ENCODE data around the gene ACTR3. TPM values are rescaled to one million over a fixed set of nuclear protein-coding genes. Genes with fewer than 3 reads are reported as not detected.

Gene ACTR3
- total RNA-seq, 1 experiment from 2014 or later = 340 TPM

DNA sequence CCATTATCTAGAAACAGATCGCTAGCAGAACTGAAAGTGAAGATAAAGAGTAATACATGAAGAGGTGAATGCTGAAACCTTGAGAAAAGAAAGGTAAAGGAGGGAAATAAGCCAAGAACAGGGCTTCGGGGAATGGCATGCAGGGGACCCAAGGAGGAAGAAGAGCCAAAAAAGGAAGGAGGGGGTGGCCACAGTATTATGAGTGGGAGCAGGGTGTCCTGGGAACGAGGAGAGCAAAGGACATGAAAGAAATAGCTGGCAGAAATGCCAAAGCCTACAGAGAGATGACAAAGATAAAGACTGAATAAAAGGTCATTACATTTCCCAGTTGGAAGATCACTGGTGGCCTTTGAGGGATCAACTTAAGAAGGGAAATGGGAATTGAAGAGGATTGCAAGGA is 82.9 kb downstream of the ACTR3 start:
- BruUV-seq (replicated peaks) = no TSS peak
- no peak overlapping the region for H3K4me3 Mint-ChIP-seq (ENCODE audit: unreplicated experiment)
- H3K4me3 ChIP-seq (ENCODE audit: low read depth, low read length) = no peak overlapping the region
- peaks cover 8% of the 10 kb centered on the region for H3K4me1 ChIP-seq
- H3K27ac Mint-ChIP-seq (ENCODE audit: unreplicated experiment) = no peak overlapping the region
- no peaks in the 10 kb centered on the region for H3K9me3 ChIP-seq
- H3K36me3 Mint-ChIP-seq (ENCODE audit: insufficient read depth, unreplicated experiment) = peaks cover 25% of the 10 kb centered on the region
- H3K36me3 ChIP-seq (ENCODE audit: control insufficient read depth, insufficient read depth, low read length) = no peaks in the 10 kb centered on the region
- TF ChIP-seq, protein P1, sequence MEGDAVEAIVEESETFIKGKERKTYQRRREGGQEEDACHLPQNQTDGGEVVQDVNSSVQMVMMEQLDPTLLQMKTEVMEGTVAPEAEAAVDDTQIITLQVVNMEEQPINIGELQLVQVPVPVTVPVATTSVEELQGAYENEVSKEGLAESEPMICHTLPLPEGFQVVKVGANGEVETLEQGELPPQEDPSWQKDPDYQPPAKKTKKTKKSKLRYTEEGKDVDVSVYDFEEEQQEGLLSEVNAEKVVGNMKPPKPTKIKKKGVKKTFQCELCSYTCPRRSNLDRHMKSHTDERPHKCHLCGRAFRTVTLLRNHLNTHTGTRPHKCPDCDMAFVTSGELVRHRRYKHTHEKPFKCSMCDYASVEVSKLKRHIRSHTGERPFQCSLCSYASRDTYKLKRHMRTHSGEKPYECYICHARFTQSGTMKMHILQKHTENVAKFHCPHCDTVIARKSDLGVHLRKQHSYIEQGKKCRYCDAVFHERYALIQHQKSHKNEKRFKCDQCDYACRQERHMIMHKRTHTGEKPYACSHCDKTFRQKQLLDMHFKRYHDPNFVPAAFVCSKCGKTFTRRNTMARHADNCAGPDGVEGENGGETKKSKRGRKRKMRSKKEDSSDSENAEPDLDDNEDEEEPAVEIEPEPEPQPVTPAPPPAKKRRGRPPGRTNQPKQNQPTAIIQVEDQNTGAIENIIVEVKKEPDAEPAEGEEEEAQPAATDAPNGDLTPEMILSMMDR (IDR thresholded peaks at IDR 0.05; ENCODE audit: insufficient read depth in 1 of 2, low read depth in 1 of 2, low read length in 1 of 2, severe bottlenecking in 1 of 2, unreplicated experiment in 1 of 2) = no peak
- H3K4me1 Mint-ChIP-seq (ENCODE audit: low read depth, unreplicated experiment) = peaks cover 6% of the 10 kb centered on the region
- intact Hi-C loops (cut with micrococcal nuclease; ENCODE audit: unreplicated experiment) = no loop called here
- H3K27me3 ChIP-seq (replicated peaks; ENCODE audit: control insufficient read depth, insufficient read depth, low read length) = no peaks in the 10 kb centered on the region
- DNase-seq = no peak
- ChIA-PET POLR2A (no interaction called here), CTCF (interaction anchor here (0.6 kb wide), 1 partner anchor 620 kb away, joined by 3 read pairs; no protein-coding TSS in a partner anchor)
- H3K27me3 Mint-ChIP-seq (ENCODE audit: insufficient read depth, unreplicated experiment) = no peaks in the 10 kb centered on the region
- H3K9me3 Mint-ChIP-seq (ENCODE audit: unreplicated experiment) = no peaks in the 10 kb centered on the region

DNA sequence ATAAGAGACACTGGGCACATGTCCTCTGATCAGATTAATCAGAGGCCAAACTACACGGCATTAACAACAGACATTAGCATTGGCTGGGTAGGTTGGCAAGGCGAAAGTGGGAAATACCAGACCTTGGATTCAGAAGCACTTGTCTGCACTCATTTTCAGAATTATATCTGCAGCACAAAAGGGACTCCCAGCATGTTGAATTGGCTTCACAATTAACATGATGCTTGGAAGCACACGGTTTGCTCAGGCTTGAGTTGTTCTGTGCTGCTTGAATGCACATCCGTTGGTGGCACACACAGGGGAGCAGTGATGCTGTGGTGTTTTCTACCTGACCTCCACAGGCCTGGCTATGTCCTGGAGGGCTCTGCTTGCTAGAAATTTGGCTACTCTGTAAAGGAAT is 83.9 kb downstream of the ACTR3 start:
- ChIA-PET CTCF (no interaction called here), POLR2A (interaction anchor here (0.5 kb wide), 1 partner anchor 225 kb away, joined by 7 read pairs; no protein-coding TSS in a partner anchor)
- BruUV-seq (replicated peaks) = no TSS peak
- intact Hi-C loops (cut with micrococcal nuclease; ENCODE audit: unreplicated experiment) = no loop called here
- H3K36me3 ChIP-seq (ENCODE audit: control insufficient read depth, insufficient read depth, low read length) = no peaks in the 10 kb centered on the region
- Mint-ChIP-seq H3K4me3 (ENCODE audit: unreplicated experiment) (no peak overlapping the region), H3K27me3 (ENCODE audit: insufficient read depth, unreplicated experiment) (no peaks in the 10 kb centered on the region), H3K27ac (ENCODE audit: unreplicated experiment) (no peak overlapping the region), H3K36me3 (ENCODE audit: insufficient read depth, unreplicated experiment) (peaks cover 21% of the 10 kb centered on the region), H3K9me3 (ENCODE audit: unreplicated experiment) (no peaks in the 10 kb centered on the region), H3K4me1 (ENCODE audit: low read depth, unreplicated experiment) (peaks cover 10% of the 10 kb centered on the region)
- no peak for DNase-seq
- peaks cover 18% of the 10 kb centered on the region for H3K4me1 ChIP-seq
- TF ChIP-seq, protein P1 (IDR thresholded peaks at IDR 0.05; ENCODE audit: insufficient read depth in 1 of 2, low read depth in 1 of 2, low read length in 1 of 2, severe bottlenecking in 1 of 2, unreplicated experiment in 1 of 2) = no peak
- no peak overlapping the region for H3K4me3 ChIP-seq (ENCODE audit: low read depth, low read length)
- H3K27me3 ChIP-seq (replicated peaks; ENCODE audit: control insufficient read depth, insufficient read depth, low read length) = no peaks in the 10 kb centered on the region
- no peaks in the 10 kb centered on the region for H3K9me3 ChIP-seq

DNA sequence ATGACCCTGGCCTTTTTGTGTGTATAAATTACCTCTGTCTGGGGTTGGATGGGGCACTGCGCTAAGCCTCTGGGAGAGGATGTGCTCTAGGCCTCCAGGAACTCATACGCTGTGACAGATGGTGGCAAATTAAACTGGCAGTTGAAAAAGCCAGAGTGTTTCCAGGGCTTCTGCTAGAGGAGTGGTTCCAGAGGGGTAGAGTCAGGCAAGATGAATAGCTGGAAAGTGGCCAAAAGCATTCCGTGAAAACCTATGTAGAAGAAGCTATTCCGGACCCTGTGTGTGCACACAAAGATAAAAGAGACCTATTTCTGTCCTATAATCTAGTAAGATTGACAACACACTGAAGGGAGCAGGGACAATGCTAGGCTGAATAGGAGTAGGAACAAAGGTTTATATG is 84.8 kb downstream of the ACTR3 start:
- Histone ChIP-seq H3K36me3 (ENCODE audit: control insufficient read depth, insufficient read depth, low read length) (no peaks in the 10 kb centered on the region), H3K4me3 (ENCODE audit: low read depth, low read length) (no peak overlapping the region), H3K4me1 (peaks cover 23% of the 10 kb centered on the region), H3K9me3 (no peaks in the 10 kb centered on the region), H3K27me3 (replicated peaks; ENCODE audit: control insufficient read depth, insufficient read depth, low read length) (no peaks in the 10 kb centered on the region)
- Mint-ChIP-seq H3K9me3 (ENCODE audit: unreplicated experiment) (no peaks in the 10 kb centered on the region), H3K4me1 (ENCODE audit: low read depth, unreplicated experiment) (peaks cover 10% of the 10 kb centered on the region), H3K36me3 (ENCODE audit: insufficient read depth, unreplicated experiment) (peaks cover 24% of the 10 kb centered on the region), H3K27ac (ENCODE audit: unreplicated experiment) (no peak overlapping the region), H3K4me3 (ENCODE audit: unreplicated experiment) (no peak overlapping the region), H3K27me3 (ENCODE audit: insufficient read depth, unreplicated experiment) (no peaks in the 10 kb centered on the region)
- ChIA-PET POLR2A (no interaction called here), CTCF (interaction anchor here (1.9 kb wide), 1 partner anchor 9 kb away, joined by 4 read pairs; no protein-coding TSS in a partner anchor)
- DNase-seq = no peak
- BruUV-seq (replicated peaks) = no TSS peak
- intact Hi-C loops (cut with micrococcal nuclease; ENCODE audit: unreplicated experiment) = loop anchor here (5.0 kb wide), 4 partner anchors 88 to 668 kb away; no protein-coding TSS in a partner anchor
- TF ChIP-seq, protein P1 (IDR thresholded peaks at IDR 0.05; ENCODE audit: insufficient read depth in 1 of 2, low read depth in 1 of 2, low read length in 1 of 2, severe bottlenecking in 1 of 2, unreplicated experiment in 1 of 2) = no peak

All from Caco-2 (cell line).